GM15510 (cell line): ENCODE data around the gene MYO1D.

Experiments
- POLR2A ChIP-seq: IDR thresholded peaks from 3 replicates; pipeline ENCODE4 v1.6.1; 2011; ENCODE audit warnings: borderline replicate concordance; ENCODE audit not compliant: insufficient read length; ENCODE audit errors: extremely low read depth

Gene MYO1D

DNA sequence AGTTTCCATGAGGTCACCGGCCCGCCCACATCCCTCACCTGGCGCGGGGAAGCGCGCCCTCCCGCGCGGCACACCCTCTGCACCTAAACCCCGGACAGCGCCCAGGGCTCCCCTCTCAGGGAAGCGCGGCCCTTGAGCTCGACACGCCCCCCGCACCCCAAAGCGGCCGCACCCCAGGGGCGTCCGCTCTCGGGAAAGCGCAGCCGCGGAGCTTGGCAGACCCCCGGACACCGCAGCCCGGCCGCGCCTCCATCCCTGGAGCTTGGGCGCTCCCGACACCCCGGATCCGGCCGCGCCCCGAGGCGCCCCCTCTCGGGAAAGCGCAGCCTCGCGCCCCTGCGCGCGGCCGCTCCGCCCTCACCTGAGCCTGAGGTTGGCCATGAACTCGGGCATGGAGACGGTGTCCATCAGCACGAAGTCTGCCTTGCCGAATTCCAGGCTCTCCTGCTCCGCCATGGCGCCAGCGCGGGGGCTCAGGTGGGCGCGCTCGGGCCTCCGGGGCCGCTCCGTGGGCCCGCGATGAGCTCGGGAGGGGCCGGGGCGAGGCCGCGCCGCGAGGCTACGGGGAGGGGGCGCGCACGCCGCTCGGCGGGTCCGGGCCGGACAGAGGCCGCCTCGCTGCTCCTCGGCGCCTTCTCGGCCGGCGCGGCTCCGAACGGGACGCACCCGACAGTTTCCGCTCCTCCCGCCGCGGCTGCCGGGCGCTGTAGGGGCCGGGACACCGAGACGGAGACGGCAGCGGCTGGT is at the start of gene MYO1D:
Gene MYO1D (minus strand): TSS at position 708 of the 747 bp plus-strand sequence. CDS start 252 bp downstream, at position 456.
- peak; percentile 67 for TF ChIP-seq POLR2A

DNA sequence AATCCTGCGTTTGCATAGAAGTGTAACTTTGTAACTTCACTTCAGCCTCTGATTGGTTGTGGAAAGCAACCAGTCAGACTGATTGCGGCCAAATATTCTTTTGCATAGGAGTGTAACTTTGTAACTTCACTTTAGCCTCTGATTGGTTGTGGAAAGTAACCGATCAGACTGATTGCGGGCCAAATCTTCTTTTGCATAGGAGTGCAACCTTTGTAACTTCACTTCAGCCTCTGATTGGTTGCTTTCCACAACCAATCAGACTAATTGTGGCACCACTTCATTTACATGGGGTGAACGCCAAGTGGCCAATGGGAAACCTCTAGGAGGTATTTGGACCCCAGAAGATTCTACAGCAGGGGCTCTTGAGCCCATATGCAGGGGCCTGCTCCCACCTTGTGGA is 49.3 kb upstream of the MYO1D start:
- no peak for TF ChIP-seq POLR2A

DNA sequence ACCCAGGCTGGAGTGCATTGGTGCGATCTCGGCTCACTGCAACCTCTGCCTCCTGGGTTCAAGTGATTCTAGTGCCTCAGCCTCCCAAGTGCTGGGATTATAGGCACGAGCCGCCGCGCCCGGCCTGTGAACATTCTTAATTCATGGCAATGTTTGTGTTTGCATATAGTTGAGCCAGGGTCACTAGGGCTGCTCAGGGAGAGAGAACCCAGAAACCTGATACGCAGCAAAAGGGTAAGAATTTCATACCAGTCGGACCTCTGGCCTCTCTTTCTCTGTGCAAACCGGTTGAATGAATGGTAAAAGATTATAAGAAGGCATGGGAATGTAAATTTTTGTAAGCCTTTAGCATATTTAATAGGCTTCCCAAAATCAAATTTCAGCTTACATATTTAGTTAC is 44.1 kb upstream of the MYO1D start:
- no peak for TF ChIP-seq POLR2A

DNA sequence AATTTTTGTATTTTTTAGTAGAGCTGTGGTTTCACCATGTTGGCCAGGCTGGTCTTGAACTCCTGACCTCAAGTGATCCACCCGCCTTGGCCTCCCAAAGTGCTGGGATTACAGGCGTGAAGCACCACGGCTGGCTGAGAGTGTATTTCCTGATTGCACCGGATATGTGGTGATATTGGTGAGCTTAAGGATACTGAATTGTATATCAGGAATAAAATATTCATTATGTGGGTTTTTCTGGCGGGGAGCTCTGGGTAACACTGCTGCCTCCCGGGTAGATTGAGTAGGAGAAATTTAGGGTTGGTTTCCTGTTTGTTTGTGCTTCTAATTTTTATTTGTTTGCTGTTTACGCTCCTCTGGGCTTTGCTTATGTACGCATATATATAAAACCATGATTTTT is 43.4 kb upstream of the MYO1D start:
- TF ChIP-seq POLR2A = no peak

DNA sequence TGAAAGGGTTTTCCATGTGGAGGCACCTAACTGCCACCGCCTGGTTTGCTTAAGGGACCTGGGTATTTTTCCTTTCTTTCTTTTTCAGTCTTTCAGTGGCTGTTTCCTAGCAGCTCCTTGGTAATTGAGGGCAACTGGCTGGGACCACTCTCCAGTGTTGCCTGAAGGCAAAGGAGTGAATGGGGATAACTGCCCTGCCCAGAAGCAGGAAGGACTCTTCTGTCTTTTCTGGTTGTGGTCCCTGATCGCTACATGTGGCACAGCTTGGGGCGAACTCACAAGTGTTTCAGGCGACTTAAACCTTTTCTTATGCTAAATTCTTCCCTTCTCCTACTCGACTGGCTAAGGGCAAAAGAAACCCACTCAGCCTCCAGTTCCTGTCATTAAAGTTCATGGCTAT is 40.9 kb upstream of the MYO1D start:
- TF ChIP-seq POLR2A = no peak

DNA sequence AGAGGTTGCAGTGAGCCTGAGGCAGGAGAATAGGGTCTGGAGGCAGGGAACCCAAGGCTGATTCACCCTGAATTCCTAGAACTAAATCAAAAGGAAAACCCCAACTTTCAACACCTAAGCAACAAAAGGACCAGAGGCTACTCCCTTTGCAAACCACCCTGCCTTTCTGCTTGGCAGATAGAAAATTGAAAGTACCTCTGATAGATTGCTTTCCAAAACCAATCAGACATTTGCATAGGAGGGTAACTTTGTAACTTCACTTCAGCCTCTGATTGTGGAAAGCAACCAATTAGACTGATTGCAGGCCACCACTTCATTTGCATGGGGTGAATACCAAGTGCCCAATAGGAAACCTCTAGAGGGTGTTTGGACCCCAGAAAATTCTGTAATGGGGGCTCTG is 40.2 kb upstream of the MYO1D start:
- TF ChIP-seq POLR2A = no peak

DNA sequence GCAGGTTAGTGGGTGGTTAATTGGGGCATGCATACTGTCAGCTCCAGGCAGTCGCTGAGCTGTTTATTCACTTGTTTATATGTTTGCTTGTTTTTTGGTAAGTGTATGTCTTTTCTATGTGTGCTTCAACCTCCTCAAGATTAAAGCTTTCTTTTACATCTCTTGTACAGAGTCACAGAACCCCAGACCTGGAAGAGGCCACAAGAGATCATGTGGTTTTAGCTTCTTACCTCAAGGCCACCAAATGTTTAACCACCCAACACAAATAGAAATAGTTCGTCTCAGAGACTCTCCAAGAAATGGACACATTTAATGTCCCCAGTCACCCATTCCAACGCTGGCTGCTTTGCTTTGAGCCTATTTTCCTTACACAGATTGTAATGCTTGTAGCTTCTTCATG is 39.2 kb upstream of the MYO1D start:
- TF ChIP-seq POLR2A = no peak

DNA sequence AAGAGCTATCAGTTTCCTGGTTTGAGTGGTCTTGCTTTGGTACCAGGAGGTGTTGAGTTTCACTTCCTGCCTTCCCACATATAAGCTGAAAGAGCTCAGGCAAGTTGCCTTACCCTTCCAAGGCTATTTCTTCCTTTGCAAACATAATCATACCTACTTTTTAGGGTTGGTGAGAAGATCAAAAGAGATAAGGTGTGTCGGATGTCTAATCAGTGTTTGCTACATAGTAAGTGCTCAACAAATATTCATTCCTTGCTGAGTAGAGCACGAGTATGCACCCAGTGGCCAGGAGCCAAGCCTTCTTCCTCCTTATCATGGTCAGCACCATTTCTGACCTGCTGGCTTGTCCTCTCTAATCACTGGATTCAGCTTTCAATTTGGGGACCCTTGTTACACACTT is 38.3 kb upstream of the MYO1D start:
- TF ChIP-seq POLR2A = no peak

DNA sequence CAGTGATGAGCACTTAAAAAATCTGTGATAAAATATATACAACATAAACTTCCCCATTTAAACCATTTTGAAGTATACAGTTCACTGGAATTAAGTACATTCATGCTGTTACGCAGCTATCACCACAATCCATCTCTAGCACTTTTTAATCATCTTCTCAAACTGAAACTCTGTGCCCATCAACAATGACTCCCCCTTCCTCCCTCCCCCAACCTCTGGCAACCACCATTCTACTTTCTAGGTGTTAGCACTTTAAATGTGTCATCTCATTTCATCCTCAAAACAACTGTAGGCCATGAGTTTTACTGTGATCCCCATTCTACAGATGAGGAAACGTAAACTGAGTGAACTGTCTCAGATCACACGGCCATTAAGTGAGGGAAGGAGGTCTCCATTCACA is 37.3 kb upstream of the MYO1D start:
- no peak for TF ChIP-seq POLR2A

DNA sequence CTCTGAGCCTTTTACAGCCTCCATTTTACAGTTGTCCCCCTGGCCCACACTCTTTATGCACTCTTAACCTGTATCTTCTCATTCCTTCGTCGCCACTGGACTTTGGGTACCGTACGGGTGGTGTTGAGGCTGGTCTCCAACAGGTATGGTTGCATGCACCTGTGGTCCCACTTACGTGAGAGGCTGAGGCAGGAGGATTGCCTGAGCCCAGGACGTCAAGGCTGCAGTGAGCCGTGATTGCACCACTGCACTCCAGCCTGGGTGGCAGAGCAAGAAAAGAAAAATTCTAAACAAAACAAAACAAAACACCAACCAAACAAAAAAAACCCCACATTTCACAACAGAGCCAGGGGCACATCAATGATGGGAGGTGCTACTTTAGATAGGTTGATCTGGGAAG is 36.7 kb upstream of the MYO1D start:
- TF ChIP-seq POLR2A = no peak

DNA sequence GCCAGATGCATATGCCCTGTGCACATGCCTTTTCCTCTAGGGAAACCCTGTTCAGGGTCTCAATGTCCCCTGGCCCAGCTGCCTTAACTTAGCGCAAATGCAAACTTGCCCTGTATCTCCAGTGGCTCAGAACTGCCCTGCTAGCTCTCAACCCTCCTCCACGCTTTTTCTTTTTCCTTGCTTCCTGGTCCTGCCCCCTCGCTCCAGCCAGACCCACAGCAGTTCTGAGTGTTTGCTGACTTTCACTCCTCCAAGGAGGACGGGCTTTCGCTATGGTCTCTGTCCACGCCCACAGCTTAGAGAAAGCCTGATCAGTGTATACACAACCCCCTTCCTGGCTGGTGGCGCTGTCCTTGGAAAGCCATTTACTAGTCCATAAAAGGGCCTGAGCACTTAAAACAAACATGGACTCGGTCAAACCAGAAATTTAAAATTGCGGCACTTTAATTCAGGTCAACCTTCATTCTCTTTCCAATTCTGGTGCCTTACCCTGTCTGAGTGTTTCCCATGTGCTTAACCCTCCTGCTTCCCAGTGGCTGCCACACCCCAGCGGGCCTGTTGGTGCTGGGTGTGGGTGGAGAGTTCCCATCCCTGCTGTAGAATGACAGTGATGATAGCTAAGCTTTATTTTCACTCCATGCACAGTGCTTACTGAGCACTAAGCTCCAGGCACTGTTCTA is 35.4 kb upstream of the MYO1D start:
- TF ChIP-seq POLR2A = no peak

DNA sequence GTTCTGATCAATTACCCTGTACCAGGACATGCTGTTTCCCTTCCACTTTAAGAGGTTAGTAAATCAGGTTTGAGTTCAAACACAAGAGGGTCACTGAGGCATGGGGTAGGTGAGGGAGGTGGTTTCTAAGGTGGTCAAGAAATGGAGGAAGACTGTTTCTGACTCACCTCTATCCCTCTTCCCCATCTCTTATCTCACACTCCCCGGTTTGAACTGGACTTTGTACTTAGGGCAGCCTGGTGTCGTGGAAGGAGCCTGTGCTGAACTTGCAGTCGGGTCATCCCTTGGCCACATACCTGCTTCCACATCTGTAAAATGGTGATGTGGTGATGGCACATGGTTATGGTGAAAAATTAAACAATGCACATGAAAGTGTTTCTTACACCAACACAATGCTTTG is 33.8 kb upstream of the MYO1D start:
- no peak for TF ChIP-seq POLR2A

DNA sequence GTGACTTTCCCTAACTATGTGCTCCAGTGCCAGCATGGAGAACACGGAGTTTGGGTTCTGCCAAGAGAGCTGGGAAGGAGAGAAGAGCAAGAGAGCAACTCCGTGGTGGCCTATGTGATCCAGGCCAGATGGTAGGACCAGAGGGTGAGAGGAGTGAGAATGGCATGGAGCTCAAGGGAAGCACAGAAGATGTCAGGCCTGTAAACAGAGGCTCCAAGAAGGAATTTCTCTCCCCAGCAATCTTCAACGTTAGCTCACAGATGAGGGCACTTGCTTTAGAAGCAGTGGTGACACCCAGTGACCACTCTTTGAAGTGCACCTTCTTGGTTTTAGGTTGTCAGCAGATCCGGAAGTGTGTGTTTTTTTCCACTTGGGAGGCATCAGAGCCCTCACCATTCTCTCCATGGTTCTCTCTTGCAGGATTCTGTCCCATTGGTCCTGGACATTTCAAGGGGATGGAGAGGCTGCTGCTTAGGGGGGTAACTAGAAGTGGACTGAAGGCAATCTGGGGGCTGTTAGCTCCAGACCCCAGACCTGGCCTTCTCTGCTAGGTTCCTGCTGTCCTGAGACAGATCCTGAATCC is 33.0 kb upstream of the MYO1D start:
- no peak for TF ChIP-seq POLR2A

DNA sequence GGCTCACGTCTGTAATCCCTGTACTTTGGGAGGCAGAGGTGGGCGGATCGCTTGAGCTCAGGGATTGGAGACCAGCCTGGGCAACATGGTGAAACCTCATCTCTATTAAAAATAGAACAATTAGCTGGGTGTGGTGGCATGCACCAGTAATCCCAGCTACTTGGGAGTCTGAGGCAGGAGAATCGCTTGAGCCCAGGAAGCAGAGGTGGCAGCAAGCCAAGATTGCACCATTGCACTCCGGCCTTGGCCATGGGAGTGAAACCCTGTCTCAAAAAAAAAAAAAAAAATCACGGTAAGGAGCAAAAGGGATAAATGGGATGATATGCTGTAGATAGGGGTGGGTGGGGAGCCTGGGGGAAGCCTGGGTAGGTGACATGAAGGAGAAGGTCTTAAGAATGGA is 30.7 kb upstream of the MYO1D start:
- TF ChIP-seq POLR2A = no peak

DNA sequence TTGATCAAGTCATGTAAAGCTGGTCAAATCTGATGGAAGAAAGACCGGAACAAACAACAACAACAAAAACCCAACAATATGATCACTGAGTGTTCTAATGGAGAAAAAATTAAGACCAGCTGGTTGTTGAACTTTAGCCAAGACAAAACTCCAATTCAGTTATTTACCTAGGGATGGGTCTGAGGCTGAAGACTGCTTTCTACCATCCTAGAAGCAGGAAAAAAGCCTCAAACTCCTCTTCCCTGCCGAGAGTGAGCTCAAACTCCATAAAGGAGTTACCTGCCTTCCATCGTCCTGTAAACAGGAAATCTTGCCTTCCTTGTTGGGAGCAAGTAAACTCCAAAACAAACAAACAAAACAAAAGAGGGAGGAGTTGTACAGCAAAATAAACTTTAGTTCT is 28.0 kb upstream of the MYO1D start:
- no peak for TF ChIP-seq POLR2A

DNA sequence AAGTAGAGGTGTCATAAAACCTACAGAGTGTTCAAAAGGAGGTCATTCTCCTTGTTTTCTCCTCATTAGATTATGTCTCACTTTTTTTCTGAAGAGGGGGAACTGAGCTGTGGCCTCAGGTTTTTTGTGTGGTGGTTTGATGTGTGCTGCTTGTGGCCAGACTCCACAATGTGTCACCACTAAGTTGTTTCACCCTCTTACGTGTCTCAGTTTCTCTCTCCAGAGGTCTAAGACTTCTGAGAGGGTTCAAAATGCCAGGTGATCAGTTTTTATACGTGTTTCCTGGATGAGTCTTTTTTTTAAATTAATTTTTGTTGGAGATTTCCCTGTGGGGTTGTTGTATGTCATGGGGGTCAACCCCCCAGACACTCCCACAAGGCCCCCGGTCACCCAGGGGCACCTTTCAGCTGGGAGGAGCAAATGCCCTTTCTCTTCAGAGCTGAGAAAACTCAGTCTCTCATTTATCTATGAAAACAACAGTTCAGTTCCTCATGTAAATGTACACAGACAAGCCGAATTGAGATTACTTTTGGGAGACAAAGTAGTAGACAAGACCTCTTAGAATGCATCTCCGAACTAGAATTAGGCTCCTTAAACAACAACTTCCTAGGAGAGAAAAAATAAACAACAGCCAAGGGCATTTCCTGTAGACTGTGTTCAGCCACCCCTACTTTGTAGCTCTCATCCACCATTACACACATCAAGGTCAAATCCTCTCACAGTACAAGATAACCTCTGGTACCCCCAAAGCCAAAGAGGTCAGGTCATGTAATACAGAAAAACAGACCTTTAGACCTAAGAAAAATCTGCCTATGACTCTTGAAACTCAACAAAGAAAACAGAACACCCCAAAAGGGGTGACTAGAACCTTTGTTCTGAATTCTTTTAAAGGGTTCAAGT is 27.1 kb upstream of the MYO1D start:
- no peak for TF ChIP-seq POLR2A

DNA sequence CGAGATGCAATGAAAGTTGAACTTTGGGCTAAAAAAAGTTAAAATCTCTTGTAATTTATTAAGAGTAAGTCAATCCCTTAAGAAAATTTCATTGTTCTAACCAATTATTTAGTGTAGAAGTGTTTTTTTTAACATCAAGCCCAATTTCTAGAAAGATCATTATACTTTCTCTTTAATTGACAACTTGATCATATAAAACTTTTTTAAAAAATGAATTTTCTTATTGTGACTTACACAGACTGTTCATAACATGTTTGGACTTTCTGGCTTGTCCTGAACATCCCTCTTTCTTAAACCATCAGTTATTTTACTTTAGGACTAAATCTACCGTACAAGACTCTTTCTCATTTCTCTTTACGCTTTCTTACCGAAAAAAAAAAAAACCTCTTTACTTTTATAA is 24.8 kb upstream of the MYO1D start:
- no peak for TF ChIP-seq POLR2A
